Measurements from ENCODE around the gene TH.

The TH gene

GRCh38 chr11:2208691-2209369 is 37.2 kb upstream of the TH start:
- no peak for DNase-seq (ENCODE audit: low spot score)

DNA sequence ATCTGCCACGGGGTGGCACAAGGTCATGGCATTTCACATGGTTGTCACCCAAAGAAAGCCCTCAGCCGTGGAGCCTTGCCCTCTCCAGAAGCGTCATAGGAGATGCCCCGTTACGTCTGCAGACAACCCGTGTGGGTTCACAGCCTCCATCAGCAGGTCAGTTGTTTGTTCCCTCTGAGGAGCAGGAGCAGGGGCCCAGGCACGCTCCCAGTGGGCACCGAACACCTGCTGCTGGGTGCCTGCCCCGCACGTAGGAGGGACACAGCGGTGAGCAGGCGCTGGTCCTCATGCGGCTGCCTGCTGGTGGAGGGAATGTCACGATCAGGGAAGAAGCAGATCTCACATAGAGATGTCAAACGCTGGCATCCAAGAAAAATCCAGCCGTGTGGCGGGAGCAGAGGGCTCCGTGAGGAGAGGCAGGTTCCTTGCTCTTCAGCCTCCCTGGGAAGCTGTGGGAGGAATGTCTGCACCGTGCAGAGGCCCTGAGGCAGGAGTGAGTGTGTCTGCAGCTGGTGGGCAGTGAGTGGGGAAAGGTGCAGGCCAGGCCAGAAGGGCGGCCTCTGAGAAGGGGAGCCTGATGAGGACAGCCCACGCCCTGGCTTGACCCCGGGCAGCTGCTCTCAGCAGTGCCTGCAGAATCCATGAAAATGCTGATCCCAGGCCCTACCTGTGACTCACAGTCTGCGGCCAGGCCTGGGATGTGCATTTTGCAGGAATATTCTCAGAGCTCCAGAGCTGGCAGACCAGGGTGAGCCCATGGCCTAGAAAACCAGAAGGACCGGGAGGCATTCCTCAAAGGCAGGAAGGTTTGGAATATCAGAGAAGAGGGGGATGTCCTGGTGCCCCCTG is 36.4 kb upstream of the TH start:
- DNase-seq (ENCODE audit: low spot score), result no peak

DNA sequence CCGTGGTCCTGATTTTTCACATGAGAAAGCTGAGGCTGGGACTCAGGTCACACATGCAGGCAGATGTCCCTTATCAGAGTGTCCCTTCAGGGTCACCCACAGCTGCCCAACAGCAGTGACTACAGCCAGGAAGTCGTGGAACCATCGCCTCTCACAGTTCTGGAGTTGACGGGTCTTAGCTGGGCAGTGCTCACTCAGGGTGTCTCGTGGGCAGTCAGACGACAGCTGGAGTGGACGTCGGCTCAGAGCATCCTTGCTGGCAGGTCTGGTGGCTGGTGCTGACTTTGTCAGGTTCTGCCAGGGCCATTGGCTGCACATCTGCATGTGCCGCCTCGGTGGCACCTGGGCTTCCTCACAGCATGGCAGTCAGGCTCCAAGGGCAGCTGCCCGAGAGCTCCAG is 35.6 kb upstream of the TH start:
- DNase-seq (ENCODE audit: low spot score), result no peak

GRCh38 chr11:2205981-2206690 is 34.5 kb upstream of the TH start:
- no peak for DNase-seq (ENCODE audit: low spot score)

- no peak for DNase-seq (ENCODE audit: low spot score)
Observed at GRCh38 chr11:2205214-2205720, 33.7 kb upstream of the TH start.

DNA sequence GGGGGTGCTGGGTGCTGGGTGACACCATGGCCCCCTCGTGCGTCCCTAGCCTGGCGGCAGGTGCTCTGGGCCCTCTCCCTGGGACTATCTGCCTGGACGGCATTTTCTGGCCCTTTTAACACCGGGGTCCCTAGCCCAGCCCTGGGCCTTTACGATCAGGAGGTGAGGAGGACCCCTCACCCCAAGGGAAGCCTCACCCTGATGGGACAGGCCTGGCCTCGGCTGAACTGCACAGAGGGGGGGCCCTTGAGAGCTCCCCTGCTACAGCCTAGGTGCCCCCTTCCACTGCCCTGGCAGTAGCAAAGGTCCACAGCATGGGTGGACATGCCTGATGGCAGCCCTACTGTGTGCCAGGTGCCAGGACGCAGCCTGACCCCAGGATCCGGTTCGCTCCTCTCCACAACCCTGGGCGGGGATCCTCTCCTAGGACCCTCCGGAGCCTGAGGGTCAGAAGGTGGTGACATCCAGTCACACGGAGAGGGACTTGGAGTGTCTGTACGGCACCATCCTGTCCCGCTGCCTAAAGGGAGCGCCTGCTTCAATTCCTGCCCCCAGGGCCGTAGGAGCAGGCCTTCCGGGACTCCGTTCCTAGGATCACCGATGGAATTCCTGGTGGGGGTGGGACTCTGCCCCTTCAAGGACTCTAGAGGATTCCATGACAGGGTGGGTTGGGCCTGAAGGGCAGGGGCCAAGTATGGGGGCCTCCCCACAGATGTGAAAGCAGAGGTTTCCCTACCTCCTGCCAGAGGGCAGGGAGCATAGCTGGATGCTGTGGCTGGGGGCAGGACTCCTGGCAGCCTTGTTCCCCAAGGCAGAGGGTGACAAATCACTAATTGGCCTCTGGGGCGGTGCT is 33.0 kb upstream of the TH start:
- DNase-seq (ENCODE audit: low spot score), result no peak

GRCh38 chr11:2203440-2204259 is 32.0 kb upstream of the TH start:
- no peak for DNase-seq (ENCODE audit: low spot score)

DNA sequence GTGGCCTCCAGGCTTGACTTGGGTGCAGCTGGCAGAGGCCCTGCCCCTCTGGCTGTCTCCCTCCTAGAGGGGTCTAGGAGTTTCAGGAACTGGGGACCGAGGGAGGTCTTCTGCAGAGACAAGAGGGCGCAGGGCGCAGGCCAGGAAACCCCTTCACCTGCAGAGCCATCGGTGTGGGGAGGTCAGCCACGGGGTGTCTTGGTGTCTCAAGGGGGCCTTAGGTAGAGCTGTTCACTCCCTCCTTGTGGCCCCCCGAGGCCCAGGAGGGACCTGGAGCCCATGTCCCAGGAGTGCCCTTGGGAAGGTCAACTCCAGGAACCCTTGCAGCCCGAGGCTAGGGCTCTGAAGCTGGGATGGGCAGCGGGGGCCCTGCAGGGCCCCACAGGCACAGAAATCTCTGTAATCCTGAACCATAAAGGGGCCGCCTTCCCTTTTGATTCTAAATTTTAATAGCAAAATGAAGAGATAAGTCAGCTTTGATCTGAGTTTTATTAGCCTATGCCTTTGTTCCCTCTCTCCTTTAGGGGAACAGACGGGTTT is 31.4 kb upstream of the TH start:
- no peak for DNase-seq (ENCODE audit: low spot score)

- no peak for DNase-seq (ENCODE audit: low spot score)
Observed at GRCh38 chr11:2202071-2202899, 30.7 kb upstream of the TH start.

GRCh38 chr11:2201542-2201941 is 29.9 kb upstream of the TH start:
- no peak for DNase-seq (ENCODE audit: low spot score)

DNA sequence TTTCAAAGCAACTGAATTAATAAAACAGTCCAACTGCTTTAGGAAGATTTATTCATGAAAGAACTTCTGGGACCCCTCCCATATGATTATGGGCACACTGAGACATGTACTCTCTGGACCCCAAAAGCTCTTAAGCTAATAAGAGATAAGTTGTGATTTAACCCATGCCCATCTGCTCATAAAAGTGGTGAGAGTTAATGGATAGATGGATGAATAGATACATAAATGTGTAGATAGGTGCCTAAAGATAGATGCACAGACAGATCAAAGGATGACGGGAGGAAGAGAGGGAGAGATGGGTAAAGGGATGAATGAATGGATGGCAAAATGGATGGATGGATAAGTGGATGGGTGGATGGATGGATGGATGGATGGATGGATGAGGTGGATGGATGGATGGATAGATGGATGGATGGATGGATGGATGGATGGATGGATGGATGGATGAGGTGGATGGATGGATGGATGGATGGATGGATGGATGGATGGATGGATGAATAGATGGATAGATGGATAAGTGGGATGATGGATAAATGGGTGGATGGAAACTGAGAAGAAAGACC is 29.4 kb upstream of the TH start:
- no peak for DNase-seq (ENCODE audit: low spot score)

DNA sequence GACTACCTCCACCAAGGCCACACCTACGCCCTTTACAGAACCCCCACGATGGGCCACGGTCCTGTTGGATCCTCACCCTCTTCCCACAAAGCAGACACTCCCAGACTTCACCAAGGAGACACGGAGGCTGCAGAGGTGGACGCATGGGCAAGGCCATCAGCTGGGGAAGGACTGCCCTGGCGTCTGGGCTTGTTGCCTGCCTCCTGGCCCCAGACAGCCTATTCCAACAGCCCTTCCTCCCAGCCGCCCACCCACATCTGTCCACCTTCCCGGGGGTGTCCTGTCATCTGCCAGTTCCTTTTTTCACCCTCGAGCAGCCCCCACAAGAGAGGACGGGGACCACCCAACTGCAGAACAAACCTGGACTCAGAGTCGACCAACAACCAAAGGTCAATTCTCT is 28.9 kb upstream of the TH start:
- DNase-seq (ENCODE audit: low spot score), result no peak

GRCh38 chr11:2199466-2200341 is 28.1 kb upstream of the TH start:
- no peak for DNase-seq (ENCODE audit: low spot score)

GRCh38 chr11:2198621-2199365 is 27.2 kb upstream of the TH start:
- no peak for DNase-seq (ENCODE audit: low spot score)

DNA sequence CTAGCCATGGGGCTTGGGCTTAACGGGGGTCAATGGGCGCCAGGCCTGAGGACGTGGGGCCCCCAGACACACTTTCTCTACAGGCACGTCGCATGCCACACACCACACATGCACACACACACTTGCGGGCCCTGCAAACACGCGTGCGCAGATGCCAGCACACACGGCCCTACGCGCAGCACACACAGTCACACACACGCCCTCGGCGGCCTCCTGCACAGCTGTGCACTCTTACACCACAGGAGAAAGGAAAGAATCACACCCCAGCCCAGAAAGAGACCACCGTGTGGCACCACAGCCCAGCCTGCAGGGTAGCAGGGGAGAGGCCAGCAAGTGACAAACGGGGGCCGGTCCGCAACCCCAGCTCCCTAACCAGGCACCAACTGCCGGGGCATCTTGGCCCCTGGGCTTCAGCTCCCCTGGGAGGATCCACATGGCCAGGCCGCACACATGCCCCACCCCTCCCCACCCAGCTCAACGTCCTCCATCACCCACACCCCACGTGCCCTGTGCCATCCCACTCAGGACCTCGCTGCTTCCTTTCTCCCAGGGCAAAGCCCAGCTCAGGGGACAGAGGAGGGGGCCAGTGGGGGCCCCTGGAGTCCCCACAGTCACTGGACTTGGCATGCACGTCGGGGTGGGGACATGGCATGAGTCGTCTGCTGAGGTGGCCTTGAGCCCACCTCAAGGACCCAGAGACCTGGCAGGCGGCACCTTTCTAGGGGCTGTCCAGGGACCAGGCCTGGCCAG is 26.3 kb upstream of the TH start:
- DNase-seq (ENCODE audit: low spot score), result no peak

DNA sequence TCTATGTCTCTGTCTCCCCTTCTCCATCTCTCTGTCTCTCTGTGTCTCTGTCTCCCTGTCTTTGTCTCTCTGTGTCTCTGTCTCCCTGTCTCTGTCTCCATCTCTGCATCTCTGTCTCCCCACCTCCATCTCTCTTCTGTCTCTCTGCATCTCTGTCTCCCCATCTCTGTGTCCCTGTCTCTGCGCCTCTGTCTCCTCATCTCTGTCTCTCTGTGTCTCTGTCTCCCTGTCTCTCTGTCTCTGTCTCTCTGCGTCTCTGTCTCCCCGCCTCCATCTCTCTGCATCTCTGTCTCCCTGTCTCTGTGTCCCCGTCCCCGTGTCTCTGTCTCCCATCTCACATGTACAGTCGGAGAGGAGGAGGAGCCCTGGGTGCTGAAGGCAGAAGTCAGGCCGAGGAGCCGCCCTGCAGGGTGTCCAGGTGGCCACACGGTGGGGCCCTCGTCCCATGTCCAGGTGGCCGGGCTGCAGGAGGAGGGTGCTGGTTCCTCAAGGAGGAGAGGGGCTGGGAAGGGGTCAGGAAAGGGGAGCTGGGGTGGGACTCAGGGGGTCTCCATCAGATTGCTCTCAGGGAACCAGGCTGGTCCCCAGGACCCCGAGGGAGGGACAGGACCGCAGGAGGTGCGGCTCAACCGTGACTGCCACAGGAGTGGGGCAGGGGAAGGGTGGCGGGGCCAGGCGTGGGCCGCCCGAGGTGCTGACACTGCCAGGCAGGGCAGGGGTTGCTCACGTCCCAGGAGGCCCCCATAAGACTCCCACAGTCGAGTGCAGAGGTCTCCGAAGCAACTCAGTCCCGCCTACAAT is 25.6 kb upstream of the TH start:
- peak; percentile 52 for DNase-seq (ENCODE audit: low spot score)
